C4-2B (cell line): Measurements from ENCODE around the gene ALG12.

Experiments used
- ZFX ChIP-seq: fragments of 450-650 bp; IDR thresholded peaks from 2 replicates; pipeline ENCODE4 v1.6.1; 2017
- TF ChIP-seq, protein P1 (sequence below): fragments of 450-650 bp; conservative IDR thresholded peaks from 2 replicates; pipeline ENCODE4 v1.5.1; 2017; ENCODE audit warnings: mild to moderate bottlenecking

DNA sequence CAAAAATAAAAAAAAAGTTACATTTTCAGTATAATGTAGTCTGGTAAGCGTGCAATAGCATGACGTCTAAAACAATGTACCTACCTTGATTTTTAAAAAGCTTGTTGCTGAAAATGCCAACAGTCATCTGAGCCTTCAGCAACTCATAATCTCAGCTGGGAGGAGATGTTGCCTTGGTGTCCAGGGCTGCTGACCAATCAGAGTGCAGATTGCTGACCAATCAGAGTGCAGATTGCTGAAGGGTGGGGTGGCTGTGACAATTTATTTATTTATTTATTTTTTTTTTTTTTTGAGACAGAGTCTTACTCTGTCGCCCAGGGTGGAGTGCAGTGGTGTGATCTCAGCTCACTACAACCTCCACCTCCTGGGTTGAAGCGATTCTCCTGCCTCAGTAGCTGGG lies 46.8 kb downstream of the ALG12 start:
- TF ChIP-seq, protein P1, sequence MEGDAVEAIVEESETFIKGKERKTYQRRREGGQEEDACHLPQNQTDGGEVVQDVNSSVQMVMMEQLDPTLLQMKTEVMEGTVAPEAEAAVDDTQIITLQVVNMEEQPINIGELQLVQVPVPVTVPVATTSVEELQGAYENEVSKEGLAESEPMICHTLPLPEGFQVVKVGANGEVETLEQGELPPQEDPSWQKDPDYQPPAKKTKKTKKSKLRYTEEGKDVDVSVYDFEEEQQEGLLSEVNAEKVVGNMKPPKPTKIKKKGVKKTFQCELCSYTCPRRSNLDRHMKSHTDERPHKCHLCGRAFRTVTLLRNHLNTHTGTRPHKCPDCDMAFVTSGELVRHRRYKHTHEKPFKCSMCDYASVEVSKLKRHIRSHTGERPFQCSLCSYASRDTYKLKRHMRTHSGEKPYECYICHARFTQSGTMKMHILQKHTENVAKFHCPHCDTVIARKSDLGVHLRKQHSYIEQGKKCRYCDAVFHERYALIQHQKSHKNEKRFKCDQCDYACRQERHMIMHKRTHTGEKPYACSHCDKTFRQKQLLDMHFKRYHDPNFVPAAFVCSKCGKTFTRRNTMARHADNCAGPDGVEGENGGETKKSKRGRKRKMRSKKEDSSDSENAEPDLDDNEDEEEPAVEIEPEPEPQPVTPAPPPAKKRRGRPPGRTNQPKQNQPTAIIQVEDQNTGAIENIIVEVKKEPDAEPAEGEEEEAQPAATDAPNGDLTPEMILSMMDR = no peak
- no peak for TF ChIP-seq ZFX
